Lung (tissue), 12 donors: Measurements from ENCODE around the gene IL1RN. TPM values are rescaled to one million over a fixed set of nuclear protein-coding genes. Genes with fewer than 3 reads are reported as not detected.

Experiments used
- ATAC-seq: fragments of 200-7000 bp; cut with Tn5 transposase; one replicate; pipeline ENCODE4 v1.9.1; 2020; ENCODE audit warnings: moderate number of reproducible peaks; ENCODE audit not compliant: insufficient read depth, low FRiP score
- DNase-seq, 3 donors: peaks; one replicate each; pipeline ENCODE4 v3.0.0-alpha.2; 2013 to 2017
- H3K27ac ChIP-seq, 2 donors: one replicate each; pipeline ENCODE4 v1.5.1; 2013; ENCODE audit warnings: mild to moderate bottlenecking in 2 of 2, moderate library complexity in 2 of 2, control low read depth in 1 of 2, inconsistent platforms in 1 of 2, low read depth in 1 of 2, low read length in 1 of 2
- H3K27me3 ChIP-seq, 3 donors: one replicate each; pipeline ENCODE4 v1.5.1; 2013; ENCODE audit warnings: low read length in 2 of 3; ENCODE audit not compliant: control insufficient read depth in 3 of 3, insufficient read depth in 3 of 3
- H3K36me3 ChIP-seq, 4 donors: one replicate each; pipeline ENCODE4 v1.5.1; 2013; ENCODE audit warnings: low read length in 4 of 4, mild to moderate bottlenecking in 1 of 4, moderate library complexity in 1 of 4; ENCODE audit not compliant: control insufficient read depth in 4 of 4, insufficient read depth in 4 of 4
- H3K4me1 ChIP-seq, 5 donors: one replicate each; pipeline ENCODE4 v1.5.1; 2013; ENCODE audit warnings: low read length in 5 of 5, mild to moderate bottlenecking in 2 of 5, moderate library complexity in 1 of 5; ENCODE audit not compliant: control insufficient read depth in 5 of 5, insufficient read depth in 5 of 5
- H3K4me3 ChIP-seq: one replicate; pipeline ENCODE4 v1.5.1; 2013; ENCODE audit warnings: mild to moderate bottlenecking, control low read depth, moderate library complexity
- H3K9ac ChIP-seq, 2 donors: one replicate each; pipeline ENCODE4 v1.5.1; 2013; ENCODE audit warnings: low read length in 2 of 2, control low read depth in 1 of 2; ENCODE audit not compliant: insufficient read depth in 1 of 2
- H3K9me3 ChIP-seq, 4 donors: one replicate each; pipeline ENCODE4 v1.5.1; 2013; ENCODE audit warnings: low read length in 3 of 4, mild to moderate bottlenecking in 1 of 4, moderate library complexity in 1 of 4; ENCODE audit not compliant: control insufficient read depth in 4 of 4, insufficient read depth in 3 of 4
- CTCF ChIP-seq: IDR thresholded peaks from 2 replicates; pipeline ENCODE4 v1.5.1; 2012; ENCODE audit warnings: mild to moderate bottlenecking; ENCODE audit errors: control extremely low read depth, extremely low read depth
- WGBS, 2 donors: extraction: QIAGEN DNeasy Blood & Tissue Kit; methylation state at CpG; one replicate each; pipeline ENCODE4 v1.1.7; 2013; 5-methylcytosine and 5-hydroxymethylcytosine counted together
- polyA plus RNA-seq, 2 donors: library from polyadenylated mRNA; stranded (reverse); fragments of 200-250 nt; gene quantifications; one replicate each; pipeline ENCODE4 v1.2.1, GENCODE V29; 2013
- total RNA-seq, 2 donors: library from RNA; depleted of rRNA in 1 of 2; stranded (reverse); fragments of >200 nt in 1 of 2; gene quantifications; one replicate each; pipeline ENCODE4 v1.2.1, GENCODE V29; 2014 to 2021
- donor health status: control.
- donor health status: control.
- donor health status: Bipolar disorder and iron deficiency.
- donor health status: healthy.
- donor health status: DM: yes; HTN: yes; CAD: no.

The IL1RN gene
- total and polyA plus RNA-seq, 4 donors, result 9.6 to 850 (median 16.7) TPM

- no peaks in the 10 kb centered on the region for H3K27me3 ChIP-seq
- H3K36me3 ChIP-seq, result no peaks in the 10 kb centered on the region
- ATAC-seq (no peak), DNase-seq (no peak)
- no peak overlapping the region for H3K4me3 ChIP-seq
- 73 to 84% methylated on average over 3 of the region's 3 CpGs for WGBS, 2 donors
- no peak overlapping the region for H3K27ac ChIP-seq
- no peaks in the 10 kb centered on the region for H3K4me1 ChIP-seq
- TF ChIP-seq CTCF, result no peak
- H3K9ac ChIP-seq, result no peak overlapping the region
- H3K9me3 ChIP-seq, result no peaks in the 10 kb centered on the region
Observed at GRCh38 chr2:113169586-113169985, 42.2 kb downstream of the IL1RN start.

GRCh38 chr2:113171334-113172075 is 44.1 kb downstream of the IL1RN start:
- Histone ChIP-seq H3K27me3 (no peaks in the 10 kb centered on the region), H3K4me3 (no peak overlapping the region), H3K27ac (no peak overlapping the region), H3K9ac (no peak overlapping the region), H3K36me3 (no peaks in the 10 kb centered on the region), H3K9me3 (no peaks in the 10 kb centered on the region), H3K4me1 (peaks cover 0 to 9% (median 0%) of the 10 kb centered on the region in 5 donors)
- no peak for TF ChIP-seq CTCF
- WGBS, 2 donors, result 93 to 95% methylated on average over 8 of the region's 8 CpGs
- ATAC-seq (no peak), DNase-seq (no peak)

- Histone ChIP-seq H3K27ac (no peak overlapping the region), H3K36me3 (no peaks in the 10 kb centered on the region), H3K27me3 (no peaks in the 10 kb centered on the region), H3K9ac (no peak overlapping the region), H3K9me3 (no peaks in the 10 kb centered on the region), H3K4me3 (no peak overlapping the region), H3K4me1 (peaks cover 0 to 9% (median 0%) of the 10 kb centered on the region in 5 donors)
- no peak for TF ChIP-seq CTCF
- WGBS, 2 donors, result 90 to 91% methylated on average over 16 of the region's 16 CpGs
- ATAC-seq, result no peak
- DNase-seq, result no peak
Observed at GRCh38 chr2:113172721-113173541, 45.5 kb downstream of the IL1RN start.
